Ishikawa (cell line): ENCODE data around the gene GRIN1.

Experiments
- CREB1 ChIP-seq: IDR thresholded peaks from 2 replicates; pipeline ENCODE4 v1.6.1; 2012; ENCODE audit warnings: low read depth
- REST ChIP-seq: IDR thresholded peaks from 2 replicates; pipeline ENCODE4 v1.6.1; 2012; ENCODE audit warnings: low read depth, mild to moderate bottlenecking

GRCh38 chr9:137097761-137098462 is 41.0 kb upstream of the GRIN1 start:
- no peak for TF ChIP-seq CREB1
- no peak for TF ChIP-seq REST
